ENCODE measurements around the gene ZNF74.
"Not testable (repeated sequence)": the region's sequence is repeated elsewhere in the genome, so short reads cannot be mapped to it uniquely, and the experiment has no call there.

ZNF74 gene

DNA sequence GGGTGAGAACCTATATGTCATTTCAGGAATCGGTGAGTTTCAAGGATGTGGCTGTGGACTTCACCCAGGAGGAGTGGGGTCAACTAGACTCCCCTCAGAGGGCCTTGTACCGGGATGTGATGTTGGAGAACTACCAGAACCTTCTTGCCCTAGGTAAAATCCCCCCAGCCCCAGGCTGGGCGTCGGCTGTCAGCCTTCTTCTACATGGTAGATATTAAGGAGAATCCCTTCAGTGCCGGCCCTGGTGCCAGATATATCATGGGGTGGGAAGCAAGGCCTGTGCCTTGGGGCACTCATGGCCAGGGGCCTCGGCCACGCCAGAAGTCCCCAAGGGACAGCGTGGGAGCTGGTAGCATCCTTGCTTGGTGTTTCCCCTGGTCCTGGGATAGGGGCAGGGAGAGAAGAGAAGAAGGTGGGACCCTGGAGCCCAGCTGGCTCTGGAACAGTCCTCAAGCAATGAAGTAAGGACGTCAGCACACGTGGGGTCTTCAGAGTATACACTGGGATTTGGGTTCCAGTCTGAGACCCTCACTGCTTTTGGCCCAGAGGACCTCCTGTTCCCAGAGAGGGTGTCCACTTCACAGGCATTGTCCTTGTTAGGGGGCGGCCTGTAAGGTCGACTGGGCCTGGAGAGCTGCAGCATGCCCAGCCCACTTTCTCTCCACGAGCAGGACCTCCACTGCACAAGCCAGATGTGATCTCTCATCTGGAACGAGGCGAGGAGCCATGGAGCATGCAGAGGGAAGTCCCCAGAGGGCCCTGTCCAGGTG lies 6.8 kb downstream of the ZNF74 start:
- no peak for DNase-seq (ENCODE audit: low read depth in 3 of 3)

DNA sequence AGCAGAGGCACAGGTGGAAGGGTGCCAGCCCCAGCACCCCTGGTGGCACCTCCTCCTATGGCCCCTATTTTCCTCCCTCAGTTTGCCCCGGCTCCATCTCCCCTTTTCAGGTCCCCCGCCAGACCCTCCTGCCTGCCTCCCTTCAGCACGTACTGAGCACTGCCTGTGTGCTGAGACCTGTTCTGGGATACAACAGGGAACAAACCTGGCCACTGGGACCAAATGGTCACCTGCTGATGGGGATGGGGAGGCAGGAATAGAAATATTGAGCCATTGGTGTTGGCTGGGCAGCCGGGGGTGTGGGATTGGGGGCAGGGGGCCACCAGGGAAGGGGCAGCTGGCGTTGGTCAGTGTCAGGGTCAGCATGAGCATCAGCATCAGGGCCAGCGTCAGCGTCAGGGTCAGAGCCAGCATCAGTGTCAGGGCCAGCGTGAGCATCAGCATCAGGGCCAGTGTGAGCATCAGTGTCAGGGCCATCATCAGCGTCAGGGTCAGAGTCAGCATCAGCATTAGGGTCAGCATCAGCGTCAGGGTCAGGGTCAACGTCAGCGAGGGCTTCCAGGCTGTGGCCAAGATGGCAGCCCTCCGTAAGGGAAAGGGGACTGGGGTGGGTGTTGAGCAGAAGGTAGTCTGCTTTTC lies 7.5 kb downstream of the ZNF74 start:
- DNase-seq (ENCODE audit: low read depth in 3 of 3) = no peak

DNA sequence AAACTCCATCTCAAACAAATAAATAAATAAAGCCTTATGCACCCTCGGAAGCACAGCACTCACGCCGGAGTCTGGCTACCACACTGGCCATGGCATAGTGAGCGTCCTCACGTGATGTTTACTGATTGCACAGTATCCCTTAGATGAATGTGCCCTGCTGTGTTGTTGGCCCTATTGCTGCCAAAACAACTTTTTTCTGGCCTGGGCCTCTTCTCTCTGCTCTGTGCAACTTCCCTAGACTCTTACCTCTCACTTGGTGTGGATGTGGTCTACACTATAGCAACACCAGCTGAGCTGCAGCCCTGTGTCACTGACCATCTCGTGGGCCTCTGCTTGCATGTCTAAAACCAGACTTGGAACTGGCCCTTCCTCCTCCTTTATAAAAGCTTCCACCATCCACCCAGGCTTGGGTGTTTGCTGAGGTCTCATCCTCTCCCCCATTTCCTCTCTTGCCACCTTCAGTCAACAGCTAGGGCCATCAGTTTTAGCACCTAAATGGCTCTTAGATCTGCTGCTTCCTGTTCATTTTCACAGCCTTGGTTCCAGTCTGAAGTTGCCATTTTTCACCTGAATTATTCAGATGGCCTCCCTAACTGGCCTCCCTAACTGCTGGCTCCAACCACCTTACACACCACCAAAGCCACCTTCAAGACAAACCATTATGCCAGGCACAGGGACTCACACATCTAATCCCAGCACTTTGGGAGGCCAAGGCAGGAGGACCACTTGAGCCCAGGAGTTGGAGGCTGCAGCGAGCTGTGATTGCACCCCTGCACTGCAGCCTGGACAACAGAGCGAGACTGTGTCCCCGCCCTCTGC lies 9.2 kb downstream of the ZNF74 start:
- DNase-seq (ENCODE audit: low read depth in 3 of 3) = no peak

DNA sequence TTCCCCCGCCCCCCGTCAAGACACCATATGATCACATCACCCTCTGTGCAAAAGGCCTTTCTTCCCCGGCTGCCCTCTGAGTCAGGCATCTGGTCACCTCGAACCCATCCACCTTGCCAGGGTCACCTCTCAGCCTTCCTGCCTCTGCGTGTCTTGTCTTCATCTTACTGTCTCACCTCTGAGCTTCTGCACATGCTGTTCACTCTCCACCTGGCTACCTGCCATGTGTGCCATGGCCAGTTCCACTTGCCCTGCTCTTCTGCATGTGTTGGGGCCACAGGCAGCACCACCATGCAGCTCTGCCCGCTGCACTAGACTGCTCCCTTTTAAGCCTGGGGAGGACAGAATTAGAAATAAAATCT lies 9.8 kb downstream of the ZNF74 start:
- no peak for DNase-seq (ENCODE audit: low read depth in 3 of 3)

DNA sequence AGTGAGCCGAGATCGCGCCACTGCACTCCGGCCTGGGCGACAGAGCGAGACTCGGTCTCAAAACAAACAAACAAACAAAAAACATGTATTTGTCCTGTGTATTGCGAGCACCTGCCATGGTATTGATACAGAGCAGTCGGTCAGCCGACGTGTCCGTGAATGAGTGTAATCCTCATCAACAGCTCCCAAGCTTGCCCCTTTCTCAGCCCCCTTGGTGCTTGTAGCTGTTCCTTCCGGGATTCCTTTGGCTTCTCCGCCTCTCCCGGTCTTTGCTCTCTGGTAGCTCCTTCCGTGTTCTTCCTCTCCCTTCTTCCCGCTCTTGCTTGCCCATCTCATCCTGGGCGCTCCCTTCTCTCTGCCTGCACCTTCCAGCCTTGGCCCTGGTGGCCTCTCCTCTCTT lies 10.9 kb downstream of the ZNF74 start:
- DNase-seq (ENCODE audit: low read depth in 3 of 3) = no peak

DNA sequence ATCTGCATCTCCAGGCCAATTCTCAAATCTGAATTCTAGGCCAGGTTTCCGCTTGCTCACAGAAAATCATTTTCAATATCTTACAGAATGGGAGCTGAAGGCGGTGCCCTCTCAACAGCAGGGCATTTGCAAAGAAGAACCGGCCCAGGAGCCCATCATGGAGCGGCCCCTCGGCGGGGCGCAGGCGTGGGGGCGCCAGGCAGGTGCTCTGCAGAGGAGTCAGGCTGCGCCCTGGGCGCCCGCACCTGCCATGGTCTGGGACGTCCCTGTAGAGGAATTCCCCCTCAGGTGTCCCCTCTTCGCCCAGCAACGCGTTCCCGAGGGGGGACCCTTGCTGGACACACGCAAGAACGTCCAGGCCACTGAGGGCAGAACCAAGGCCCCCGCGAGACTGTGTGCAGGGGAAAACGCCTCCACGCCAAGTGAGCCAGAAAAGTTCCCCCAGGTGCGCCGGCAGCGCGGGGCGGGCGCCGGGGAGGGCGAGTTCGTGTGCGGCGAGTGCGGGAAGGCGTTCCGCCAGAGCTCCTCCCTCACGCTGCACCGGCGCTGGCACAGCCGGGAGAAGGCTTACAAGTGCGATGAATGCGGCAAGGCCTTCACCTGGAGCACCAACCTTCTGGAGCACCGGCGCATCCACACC lies 11.5 kb downstream of the ZNF74 start:
- no peak for DNase-seq (ENCODE audit: low read depth in 3 of 3)

DNA sequence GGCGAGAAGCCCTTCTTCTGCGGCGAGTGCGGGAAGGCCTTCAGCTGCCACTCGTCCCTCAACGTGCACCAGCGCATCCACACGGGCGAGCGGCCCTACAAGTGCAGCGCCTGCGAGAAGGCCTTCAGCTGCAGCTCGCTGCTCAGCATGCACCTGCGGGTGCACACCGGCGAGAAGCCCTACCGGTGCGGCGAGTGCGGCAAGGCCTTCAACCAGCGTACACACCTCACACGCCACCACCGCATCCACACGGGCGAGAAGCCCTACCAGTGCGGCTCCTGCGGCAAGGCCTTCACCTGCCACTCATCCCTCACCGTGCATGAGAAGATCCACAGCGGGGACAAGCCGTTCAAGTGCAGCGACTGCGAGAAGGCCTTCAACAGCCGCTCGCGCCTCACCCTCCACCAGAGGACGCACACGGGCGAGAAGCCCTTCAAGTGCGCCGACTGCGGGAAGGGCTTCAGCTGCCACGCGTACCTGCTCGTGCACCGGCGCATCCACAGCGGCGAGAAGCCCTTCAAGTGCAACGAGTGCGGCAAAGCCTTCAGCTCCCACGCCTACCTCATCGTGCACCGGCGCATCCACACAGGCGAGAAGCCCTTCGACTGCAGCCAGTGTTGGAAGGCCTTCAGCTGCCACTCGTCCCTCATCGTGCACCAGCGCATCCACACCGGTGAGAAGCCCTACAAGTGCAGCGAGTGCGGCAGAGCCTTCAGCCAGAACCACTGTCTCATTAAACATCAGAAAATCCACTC lies 12.2 kb downstream of the ZNF74 start:
- no peak for DNase-seq (ENCODE audit: low read depth in 3 of 3)

DNA sequence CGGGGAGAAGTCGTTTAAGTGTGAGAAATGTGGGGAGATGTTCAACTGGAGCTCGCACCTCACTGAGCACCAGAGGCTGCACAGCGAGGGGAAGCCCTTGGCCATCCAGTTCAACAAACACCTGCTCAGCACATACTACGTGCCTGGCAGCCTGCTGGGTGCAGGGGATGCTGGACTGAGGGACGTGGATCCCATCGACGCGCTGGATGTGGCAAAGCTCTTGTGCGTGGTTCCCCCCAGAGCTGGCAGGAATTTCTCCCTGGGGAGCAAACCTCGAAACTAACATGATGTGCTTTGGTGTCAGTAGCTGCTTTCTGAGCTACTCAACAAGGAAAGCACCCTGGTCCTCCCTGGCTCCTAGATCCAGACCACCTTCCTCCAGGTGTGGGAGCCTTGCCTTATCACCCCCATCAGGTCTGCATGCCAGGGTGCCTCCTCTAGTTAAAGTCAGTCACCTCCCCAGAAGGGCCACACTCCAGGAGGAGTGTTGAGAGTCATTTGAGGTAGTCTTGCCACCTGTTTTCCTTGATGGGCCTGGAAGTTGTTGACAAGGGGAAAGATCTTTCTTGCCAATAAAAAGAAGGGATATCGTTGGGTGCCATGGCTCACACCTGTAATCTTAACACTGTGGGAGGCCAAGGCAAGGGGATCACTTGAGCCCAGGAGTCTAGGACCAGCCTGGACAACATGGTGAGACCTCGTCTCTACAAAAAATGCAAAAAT lies 12.9 kb downstream of the ZNF74 start:
- no peak for DNase-seq (ENCODE audit: low read depth in 3 of 3)

DNA sequence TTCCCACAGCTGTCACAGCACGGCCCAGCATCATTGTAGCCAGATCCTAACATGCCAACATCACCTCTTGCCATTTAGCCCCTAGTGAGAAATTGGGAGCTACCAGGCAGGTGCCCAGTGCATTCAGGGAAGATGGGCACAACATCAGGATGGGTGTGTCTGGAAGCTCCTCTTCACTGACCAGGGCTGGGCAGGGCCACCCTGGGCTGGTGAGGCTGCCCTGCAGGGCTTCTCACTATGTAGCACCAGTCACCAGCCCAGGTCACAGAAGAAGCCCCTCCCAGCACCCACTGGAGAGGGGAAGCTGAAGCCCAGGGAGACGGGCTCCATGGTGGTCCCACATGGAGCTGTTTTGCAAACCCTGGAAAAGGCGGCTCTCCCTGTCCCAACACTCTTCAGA lies 13.9 kb downstream of the ZNF74 start:
- no peak for DNase-seq (ENCODE audit: low read depth in 3 of 3)

DNA sequence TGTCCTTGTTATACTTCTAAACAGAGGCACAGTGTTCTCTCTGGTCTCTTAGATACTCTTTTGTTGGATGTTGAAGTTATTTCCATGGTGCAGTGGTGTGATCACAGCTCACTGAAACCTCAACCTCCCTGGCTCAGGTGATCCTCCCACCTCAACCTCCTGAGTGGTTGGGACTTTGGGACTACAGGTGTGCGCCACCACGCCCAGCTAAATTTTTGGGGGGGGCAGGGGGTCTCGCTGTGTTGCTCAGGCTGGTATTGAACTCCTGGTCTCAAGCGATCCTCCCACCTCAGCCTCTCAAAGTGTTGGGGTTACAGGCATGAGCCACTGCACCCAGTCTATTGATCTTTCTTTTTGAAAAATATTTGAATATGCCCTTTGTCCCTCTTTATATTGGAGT lies 14.9 kb downstream of the ZNF74 start:
- no peak for DNase-seq (ENCODE audit: low read depth in 3 of 3)

DNA sequence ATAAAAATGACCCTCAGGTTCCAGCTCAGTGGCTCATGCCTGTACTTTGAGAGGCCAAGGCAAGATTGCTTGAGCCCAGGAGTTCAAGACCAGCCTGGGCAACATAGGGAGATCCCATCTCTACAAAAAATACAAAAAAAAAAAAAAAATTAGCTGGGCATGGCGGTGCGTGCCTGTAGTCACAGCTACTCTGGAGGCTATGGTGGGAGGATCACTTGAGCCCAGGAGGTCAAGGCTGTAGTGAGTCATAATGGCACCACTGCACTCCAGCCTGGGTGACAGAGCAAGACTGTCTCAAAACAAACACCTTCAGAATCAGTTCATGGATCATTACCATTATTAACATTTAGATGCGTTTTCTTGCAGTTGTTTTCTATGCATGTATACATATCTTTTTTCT lies 15.4 kb downstream of the ZNF74 start:
- DNase-seq (ENCODE audit: low read depth in 3 of 3) = not testable (repeated sequence)

DNA sequence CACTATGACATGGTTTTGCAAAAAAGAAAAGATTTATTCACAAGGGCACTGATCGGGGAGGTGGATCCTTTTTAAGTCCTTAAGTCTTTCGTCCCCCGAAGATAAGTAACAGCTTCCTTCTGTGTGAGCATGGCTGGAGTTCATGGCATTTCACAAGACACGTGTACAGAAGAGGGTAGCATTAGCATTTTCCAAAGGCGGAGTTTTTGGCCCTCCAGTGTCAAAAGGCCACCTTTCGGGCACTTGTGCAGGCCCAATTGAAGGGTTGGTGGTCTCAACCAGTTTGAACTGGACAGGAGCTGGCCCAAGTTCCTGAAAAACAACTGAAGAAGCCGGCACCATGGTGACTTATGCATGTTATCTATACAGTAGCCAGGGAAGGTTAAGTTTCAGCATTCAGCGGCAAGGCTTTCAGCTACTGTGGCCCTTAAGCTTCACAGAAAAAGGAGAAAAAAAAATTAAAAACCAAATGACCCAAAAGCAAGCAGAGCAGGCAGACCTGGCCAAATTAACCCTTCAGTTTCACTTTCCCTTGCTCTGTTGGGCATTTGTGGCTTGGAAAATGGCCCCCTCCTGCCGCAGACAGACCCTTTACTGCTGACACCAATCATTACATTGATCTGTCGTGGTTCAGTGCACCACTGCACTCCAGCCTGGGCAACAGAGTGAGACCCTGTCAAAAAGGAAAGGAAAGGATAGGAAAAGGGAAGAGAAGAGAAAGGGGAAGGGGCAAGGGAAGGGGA lies 18.7 kb downstream of the ZNF74 start:
- DNase-seq (ENCODE audit: low read depth in 3 of 3) = no peak

DNA sequence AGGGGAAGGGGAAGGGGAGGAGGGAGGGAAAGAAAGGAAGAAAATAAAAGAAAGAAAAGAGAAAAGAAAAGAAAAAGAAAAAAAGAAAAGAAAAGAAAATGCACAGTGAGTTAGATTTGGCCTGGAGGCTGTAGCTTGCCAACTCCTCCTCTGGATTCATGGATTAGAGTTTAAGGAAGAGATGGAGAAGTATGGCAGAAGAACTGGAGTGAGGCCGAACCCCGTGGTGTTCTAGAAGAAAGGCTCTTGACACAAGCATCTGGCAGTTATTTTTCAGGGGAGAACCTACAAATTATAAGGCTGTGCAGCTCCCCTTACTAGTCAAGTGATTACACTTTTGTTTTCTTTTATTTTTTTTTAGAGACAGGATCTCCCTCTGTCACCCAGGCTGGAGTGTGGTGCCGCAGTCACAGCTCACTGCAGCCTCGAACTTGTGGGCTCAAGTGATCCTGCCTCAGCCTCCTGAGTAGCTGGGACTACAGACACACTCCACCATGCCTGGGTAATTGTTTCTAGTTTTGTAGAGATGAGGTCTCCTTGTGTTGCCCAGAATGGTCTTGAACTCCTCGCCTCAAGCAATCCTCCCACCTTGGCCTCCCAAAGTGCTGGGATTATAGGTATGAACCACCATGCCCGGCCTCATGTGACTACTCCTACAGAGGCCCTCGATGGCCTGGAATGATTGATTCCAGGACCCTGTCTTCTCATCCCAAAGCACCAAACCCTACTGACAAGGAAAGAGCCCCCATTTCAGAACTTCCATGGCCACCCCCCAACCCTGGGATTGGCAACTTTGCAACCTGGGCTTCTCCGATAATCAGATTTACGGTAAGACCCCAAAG lies 19.5 kb downstream of the ZNF74 start:
- no peak for DNase-seq (ENCODE audit: low read depth in 3 of 3)

DNA sequence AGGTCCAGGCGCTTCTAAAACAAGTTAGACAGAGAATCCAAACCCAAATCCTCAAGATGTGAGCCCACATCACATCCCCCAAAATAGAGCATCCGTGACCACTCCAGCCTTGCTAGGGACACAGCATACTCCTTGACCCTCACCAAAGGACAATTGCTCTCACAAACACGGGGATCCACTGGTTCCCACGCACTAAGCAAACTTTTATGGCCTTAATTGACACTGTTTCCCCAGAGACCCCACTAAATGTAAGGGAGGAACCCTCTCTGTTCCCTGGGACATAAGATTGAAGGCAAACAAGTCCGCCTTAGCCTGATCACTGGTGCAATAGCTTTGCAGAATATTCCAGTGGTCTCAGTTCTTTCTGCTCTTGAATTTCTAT lies 20.1 kb downstream of the ZNF74 start:
- DNase-seq (ENCODE audit: low read depth in 3 of 3) = no peak

DNA sequence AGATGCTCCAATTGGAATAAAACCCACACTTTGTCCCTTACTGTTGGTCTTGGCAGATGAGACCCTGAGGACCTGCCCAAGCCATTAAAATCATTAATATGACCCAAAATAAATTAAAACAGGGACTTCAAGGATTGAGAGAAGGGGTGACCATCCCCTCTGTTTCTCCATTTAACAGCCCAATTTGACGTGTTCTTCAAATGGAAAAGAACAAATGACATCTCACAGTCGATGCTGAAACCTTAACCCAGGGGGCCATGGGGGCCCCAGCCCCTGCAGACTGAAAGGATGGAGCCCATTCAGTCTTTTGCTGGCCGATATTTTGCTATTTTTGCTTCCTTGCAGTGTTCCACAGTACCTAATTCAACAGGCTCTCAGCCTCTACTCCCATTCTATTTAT lies 20.5 kb downstream of the ZNF74 start:
- no peak for DNase-seq (ENCODE audit: low read depth in 3 of 3)

DNA sequence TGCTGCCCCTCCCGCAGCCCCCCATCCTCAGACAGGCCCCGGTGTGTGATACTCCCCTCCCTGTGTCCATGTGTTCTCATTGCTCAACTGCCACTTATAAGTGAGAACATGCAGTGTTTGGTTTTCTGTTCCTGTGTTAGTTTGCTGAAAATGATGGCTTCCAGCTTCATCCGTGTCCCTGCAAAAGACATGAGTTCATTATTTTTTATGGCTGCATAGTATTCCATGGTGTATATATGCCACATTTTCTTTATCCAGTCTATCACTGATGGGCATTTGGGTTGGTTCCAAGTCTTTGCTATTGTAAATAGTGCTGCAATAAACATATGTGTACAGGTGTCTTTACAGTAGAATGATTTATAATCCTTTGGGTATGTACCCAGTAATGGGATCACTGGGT lies 21.3 kb downstream of the ZNF74 start:
- not testable (repeated sequence) for DNase-seq (ENCODE audit: low read depth in 3 of 3)

DNA sequence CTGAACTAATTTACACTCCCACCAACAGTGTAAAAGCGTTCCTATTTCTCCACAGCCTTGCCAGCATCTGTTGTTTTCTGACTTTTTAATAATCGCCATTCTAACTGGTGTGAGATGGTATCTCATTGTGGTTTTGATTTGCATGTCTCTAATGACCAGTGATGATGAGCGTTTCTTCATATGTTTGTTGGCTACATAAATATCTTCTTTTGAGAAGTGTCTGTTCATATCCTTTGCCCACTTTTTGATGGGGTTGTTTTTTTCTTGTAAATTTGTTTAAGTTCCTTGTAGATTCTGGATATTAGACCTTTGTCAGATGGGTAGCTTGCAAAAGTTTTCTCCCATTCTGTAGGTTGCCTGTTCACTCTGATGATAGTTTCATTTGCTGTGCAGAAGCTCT lies 21.7 kb downstream of the ZNF74 start:
- not testable (repeated sequence) for DNase-seq (ENCODE audit: low read depth in 3 of 3)

DNA sequence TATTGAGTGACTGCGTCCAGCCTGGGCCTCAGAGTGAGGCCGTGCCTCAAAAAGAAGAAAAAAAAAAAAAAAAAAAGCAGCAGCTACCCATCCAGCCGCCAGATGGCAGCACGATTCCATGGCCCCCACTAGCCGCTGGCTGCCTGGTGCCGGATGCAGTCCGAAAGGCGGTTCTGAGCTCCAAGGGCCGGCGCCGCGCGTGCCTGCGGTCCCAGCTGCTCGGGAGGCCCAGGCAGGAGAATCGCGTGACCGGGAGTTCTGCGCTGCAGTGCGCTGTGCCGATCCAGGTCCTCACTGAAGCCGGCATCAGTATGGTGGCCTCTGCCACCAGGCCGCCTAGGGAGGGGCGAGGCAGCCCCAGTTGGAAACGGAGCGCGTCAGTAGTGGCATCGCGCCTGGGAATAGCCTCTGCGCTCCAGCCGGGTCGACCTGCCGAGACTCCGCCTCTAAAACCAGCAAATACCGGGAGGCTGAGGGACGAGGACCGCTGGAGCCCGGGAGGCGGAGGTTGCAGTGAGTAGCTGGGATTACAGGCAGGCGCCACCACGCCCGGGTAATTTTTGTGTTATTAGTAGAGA lies 24.3 kb downstream of the ZNF74 start:
- peak in 2 of 3 experiments; percentile 53 to 64 for DNase-seq (ENCODE audit: low read depth in 3 of 3)

DNA sequence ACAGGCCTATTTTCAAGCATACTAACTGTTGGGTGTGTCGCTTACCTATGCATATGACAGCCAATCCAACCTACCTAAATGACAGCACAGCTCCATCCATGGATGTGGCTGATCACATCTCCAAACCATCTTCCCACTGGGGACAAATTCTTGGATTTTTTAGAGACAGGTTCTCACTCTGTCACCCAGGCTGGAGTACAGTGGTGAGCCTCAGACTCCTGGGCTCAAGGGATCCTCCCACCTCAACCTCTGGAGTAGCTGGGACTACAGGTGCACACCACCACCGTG lies 25.7 kb downstream of the ZNF74 start:
- no peak for DNase-seq (ENCODE audit: low read depth in 3 of 3)

Data from stimulated activated CD4-positive, alpha-beta T cell treated with anti-CD3 and anti-CD28 coated beads, TNF-alpha, amount 100 ng/mL, for 4 hours (primary cell).